ENCODE results near the gene MDK. TPM values are rescaled to one million over a fixed set of nuclear protein-coding genes. Genes with fewer than 3 reads are reported as not detected.

MDK gene
- total RNA-seq, 4 donors from 2014 or later, result 5.4 to 62.6 (median 22.5) TPM

- Histone ChIP-seq H3K36me3 (peaks cover 0 to 73% (median 2%) of the 10 kb centered on the region in 3 donors), H3K4me3 (no peak overlapping the region)
- intact Hi-C loops (cut with DNase I), result no loop called here
Measured at GRCh38 chr11:46422588-46422987, 41.1 kb downstream of the MDK start.

GRCh38 chr11:46426233-46426991, 44.9 kb downstream of the MDK start:
- 70 to 85% methylated on average over 4 of the region's 4 CpGs for WGBS, 2 donors
- intact Hi-C loops (cut with DNase I), result no loop called here
- no peak for DNase-seq
- Histone ChIP-seq H3K4me1 (no peaks in the 10 kb centered on the region), H3K27me3 (no peaks in the 10 kb centered on the region), H3K36me3 (peaks cover 0 to 83% (median 0%) of the 10 kb centered on the region in 3 donors), H3K4me3 (no peak overlapping the region), H3K9me3 (no peaks in the 10 kb centered on the region), H3K27ac (no peak overlapping the region)
- no peak for TF ChIP-seq POLR2A (IDR thresholded peaks at IDR 0.05)
- TF ChIP-seq, protein P1, sequence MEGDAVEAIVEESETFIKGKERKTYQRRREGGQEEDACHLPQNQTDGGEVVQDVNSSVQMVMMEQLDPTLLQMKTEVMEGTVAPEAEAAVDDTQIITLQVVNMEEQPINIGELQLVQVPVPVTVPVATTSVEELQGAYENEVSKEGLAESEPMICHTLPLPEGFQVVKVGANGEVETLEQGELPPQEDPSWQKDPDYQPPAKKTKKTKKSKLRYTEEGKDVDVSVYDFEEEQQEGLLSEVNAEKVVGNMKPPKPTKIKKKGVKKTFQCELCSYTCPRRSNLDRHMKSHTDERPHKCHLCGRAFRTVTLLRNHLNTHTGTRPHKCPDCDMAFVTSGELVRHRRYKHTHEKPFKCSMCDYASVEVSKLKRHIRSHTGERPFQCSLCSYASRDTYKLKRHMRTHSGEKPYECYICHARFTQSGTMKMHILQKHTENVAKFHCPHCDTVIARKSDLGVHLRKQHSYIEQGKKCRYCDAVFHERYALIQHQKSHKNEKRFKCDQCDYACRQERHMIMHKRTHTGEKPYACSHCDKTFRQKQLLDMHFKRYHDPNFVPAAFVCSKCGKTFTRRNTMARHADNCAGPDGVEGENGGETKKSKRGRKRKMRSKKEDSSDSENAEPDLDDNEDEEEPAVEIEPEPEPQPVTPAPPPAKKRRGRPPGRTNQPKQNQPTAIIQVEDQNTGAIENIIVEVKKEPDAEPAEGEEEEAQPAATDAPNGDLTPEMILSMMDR (IDR thresholded peaks at IDR 0.05), result no peak

More at GRCh38 chr11:46422588-46422987, 41.1 kb downstream of the MDK start:
- Histone ChIP-seq H3K27ac (no peak overlapping the region), H3K9me3 (no peaks in the 10 kb centered on the region), H3K27me3 (no peaks in the 10 kb centered on the region), H3K4me1 (no peaks in the 10 kb centered on the region)
- WGBS, 2 donors, result 78 to 84% methylated on average over 7 of the region's 7 CpGs
- no peak for DNase-seq
- no peak for TF ChIP-seq POLR2A (IDR thresholded peaks at IDR 0.05)
- TF ChIP-seq, protein P1 (IDR thresholded peaks at IDR 0.05), result no peak

GRCh38 chr11:46427364-46427763, 45.9 kb downstream of the MDK start:
- Histone ChIP-seq H3K9me3 (no peaks in the 10 kb centered on the region), H3K27me3 (no peaks in the 10 kb centered on the region), H3K27ac (no peak overlapping the region), H3K4me1 (no peaks in the 10 kb centered on the region), H3K36me3 (peaks cover 0 to 83% (median 0%) of the 10 kb centered on the region in 3 donors), H3K4me3 (no peak overlapping the region)
- intact Hi-C loops (cut with DNase I), result no loop called here
- TF ChIP-seq, protein P1 (IDR thresholded peaks at IDR 0.05), result no peak
- TF ChIP-seq POLR2A (IDR thresholded peaks at IDR 0.05), result no peak
- WGBS, 2 donors, result 79 to 91% methylated on average over 8 to 9 of the region's 9 CpGs
- DNase-seq, result no peak

DNA sequence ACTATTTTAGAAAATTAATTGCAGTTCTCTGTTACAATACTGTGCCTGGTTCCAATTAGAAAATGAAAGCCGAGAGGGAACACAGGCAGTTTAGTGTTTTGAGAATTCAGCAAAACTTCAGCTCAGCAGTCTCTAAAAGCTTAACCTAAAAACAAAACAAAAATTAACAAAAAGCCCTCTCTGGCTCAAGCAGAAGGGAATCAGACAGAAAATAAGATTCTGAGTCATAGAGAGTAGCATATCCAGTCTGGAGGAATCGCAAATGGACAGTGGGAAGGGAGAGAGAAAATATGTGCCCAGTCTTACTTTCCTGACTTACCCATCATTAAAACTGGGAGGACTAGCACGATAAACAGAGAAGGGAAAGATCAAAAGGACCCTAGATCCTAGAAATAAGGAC, 48.2 kb downstream of the MDK start:
- H3K27me3 ChIP-seq, result no peaks in the 10 kb centered on the region
- no peak for TF ChIP-seq POLR2A (IDR thresholded peaks at IDR 0.05)
- TF ChIP-seq, protein P1 (IDR thresholded peaks at IDR 0.05), result no peak
- 80 to 88% methylated on average over 3 of the region's 3 CpGs for WGBS, 2 donors
- peaks cover 0 to 93% (median 14%) of the 10 kb centered on the region in 3 donors for H3K36me3 ChIP-seq
- H3K9me3 ChIP-seq, result no peaks in the 10 kb centered on the region
- H3K27ac ChIP-seq, result no peak overlapping the region
- no peaks in the 10 kb centered on the region for H3K4me1 ChIP-seq
- intact Hi-C loops (cut with DNase I), result no loop called here
- DNase-seq, result no peak
- no peak overlapping the region for H3K4me3 ChIP-seq

GRCh38 chr11:46431211-46431610, 49.7 kb downstream of the MDK start:
- TF ChIP-seq, protein P1 (IDR thresholded peaks at IDR 0.05), result no peak
- no peak for TF ChIP-seq POLR2A (IDR thresholded peaks at IDR 0.05)
- no peak overlapping the region for H3K4me3 ChIP-seq
- no peaks in the 10 kb centered on the region for H3K9me3 ChIP-seq
- H3K27me3 ChIP-seq, result no peaks in the 10 kb centered on the region
- H3K4me1 ChIP-seq, result no peaks in the 10 kb centered on the region
- no peak for DNase-seq
- intact Hi-C loops (cut with DNase I), result no loop called here
- peaks cover 0 to 98% (median 14%) of the 10 kb centered on the region in 3 donors for H3K36me3 ChIP-seq
- H3K27ac ChIP-seq, result no peak overlapping the region

Small RNA genes lying within 50 kb of the gene (small RNA-seq; reads per million reads assigned to genes)
- 0 to 0.15 (median 0) reads per million in 4 donors for gene MIR4688

Other genes starting within 250 kb of the MDK start
- 1 to 10 TPM in 1 of 4 donors, under 1 TPM in 3; 0.13 to 2.1 (median 0.63) TPM for gene CREB3L1, start 104.0 kb upstream of the MDK start, total RNA-seq
- gene DGKZ, start 34.2 kb upstream of the MDK start, total RNA-seq, result 10 to 100 TPM; 38.5 to 53.1 (median 45.7) TPM
- gene CHRM4, start 10.1 kb downstream of the MDK start, total RNA-seq, result not detected
- 10 to 100 TPM; 20.2 to 31.3 (median 25.9) TPM for gene AMBRA1, start 212.4 kb downstream of the MDK start, total RNA-seq
- 1 to 10 TPM; 1.3 to 4.2 (median 2.2) TPM for gene HARBI1, start 235.6 kb downstream of the MDK start, total RNA-seq
- 10 to 100 TPM; 40.9 to 79.4 (median 66.4) TPM for gene ATG13, start 235.9 kb downstream of the MDK start, total RNA-seq